ENCODE data around the gene GRAMD1B. TPM values are rescaled to one million over a fixed set of nuclear protein-coding genes. Genes with fewer than 3 reads are reported as not detected.

GRAMD1B gene
- total and polyA plus RNA-seq, 2 donors from 2014 or later: 4.4 to 18.2 TPM

DNA sequence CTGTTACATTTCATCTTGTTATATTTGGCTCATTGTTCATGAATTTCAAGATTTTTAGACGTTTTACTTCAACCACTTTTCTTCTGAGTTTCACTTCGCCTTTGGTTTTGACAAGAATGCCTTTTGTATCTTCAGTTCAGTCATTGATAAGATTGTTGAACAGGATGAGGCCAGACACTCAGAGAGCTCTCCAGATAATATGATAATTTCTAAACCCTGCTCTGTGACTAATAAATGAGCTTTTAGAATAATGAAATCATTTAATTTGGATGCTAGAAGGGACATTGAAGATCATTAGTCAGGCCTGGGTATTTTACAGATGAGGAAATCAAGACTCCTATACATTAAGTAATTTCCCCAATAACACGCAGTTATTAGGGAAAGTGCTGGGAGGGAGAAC is 37.2 kb upstream of the GRAMD1B start:
- no peaks in the 10 kb centered on the region for H3K36me3 ChIP-seq (ENCODE audit: control insufficient read depth in 2 of 3, insufficient read depth in 3 of 3, low read length in 3 of 3)
- H3K27ac ChIP-seq (ENCODE audit: low read depth in 2 of 2, low read length in 2 of 2): no peak overlapping the region
- no peak overlapping the region for H3K4me3 ChIP-seq (ENCODE audit: low read length in 3 of 3)
- FAIRE-seq: no peak
- H3K4me1 ChIP-seq (ENCODE audit: control insufficient read depth in 2 of 3, insufficient read depth in 2 of 3, low read depth in 1 of 3, low read length in 3 of 3): no peaks in the 10 kb centered on the region
- intact Hi-C loops (cut with DNase I): no loop called here
- no peak for DNase-seq
- TF ChIP-seq, protein P1, sequence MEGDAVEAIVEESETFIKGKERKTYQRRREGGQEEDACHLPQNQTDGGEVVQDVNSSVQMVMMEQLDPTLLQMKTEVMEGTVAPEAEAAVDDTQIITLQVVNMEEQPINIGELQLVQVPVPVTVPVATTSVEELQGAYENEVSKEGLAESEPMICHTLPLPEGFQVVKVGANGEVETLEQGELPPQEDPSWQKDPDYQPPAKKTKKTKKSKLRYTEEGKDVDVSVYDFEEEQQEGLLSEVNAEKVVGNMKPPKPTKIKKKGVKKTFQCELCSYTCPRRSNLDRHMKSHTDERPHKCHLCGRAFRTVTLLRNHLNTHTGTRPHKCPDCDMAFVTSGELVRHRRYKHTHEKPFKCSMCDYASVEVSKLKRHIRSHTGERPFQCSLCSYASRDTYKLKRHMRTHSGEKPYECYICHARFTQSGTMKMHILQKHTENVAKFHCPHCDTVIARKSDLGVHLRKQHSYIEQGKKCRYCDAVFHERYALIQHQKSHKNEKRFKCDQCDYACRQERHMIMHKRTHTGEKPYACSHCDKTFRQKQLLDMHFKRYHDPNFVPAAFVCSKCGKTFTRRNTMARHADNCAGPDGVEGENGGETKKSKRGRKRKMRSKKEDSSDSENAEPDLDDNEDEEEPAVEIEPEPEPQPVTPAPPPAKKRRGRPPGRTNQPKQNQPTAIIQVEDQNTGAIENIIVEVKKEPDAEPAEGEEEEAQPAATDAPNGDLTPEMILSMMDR (IDR thresholded peaks at IDR 0.05; ENCODE audit: borderline replicate concordance, extremely low read depth, insufficient read depth): no peak
- no peaks in the 10 kb centered on the region for H3K9me3 ChIP-seq (ENCODE audit: control insufficient read depth in 2 of 3, insufficient read depth in 1 of 3, low read length in 3 of 3)
- H3K27me3 ChIP-seq (ENCODE audit: control insufficient read depth, insufficient read depth, low read length): no peaks in the 10 kb centered on the region
- no peak overlapping the region for H3K9ac ChIP-seq (ENCODE audit: low read length in 3 of 3)

DNA sequence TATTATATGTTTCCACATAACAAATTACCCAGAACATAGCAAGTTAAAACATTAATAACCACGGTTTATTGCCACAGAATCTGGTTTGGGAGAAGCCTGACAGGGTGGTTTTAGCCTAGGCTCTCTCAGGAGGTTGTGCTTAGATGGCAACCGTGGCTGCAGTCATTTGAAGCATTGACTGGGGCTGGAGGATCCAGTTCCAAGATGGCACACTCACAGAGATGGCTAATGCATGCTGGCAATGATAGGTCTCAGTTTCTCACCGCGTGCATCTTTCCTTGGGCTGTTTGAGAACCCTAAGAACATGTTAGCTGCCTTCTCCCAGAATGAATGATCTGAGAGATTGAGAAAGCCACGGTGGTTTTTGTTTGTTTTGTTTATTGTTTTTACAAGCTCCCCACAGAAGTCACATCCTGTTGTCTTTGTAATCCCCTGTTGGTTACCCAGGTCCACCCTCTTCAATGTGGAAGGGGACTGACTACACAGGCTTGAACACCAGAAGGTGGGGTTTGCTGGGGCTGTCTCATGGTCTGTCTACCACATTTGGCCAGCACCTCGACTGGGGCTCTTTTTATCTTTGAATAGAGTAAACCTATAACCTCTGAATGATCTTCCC is 36.6 kb upstream of the GRAMD1B start:
- TF ChIP-seq, protein P1 (IDR thresholded peaks at IDR 0.05; ENCODE audit: borderline replicate concordance, extremely low read depth, insufficient read depth): no peak
- Histone ChIP-seq H3K9ac (ENCODE audit: low read length in 3 of 3) (no peak overlapping the region), H3K27ac (ENCODE audit: low read depth in 2 of 2, low read length in 2 of 2) (no peak overlapping the region), H3K9me3 (ENCODE audit: control insufficient read depth in 2 of 3, insufficient read depth in 1 of 3, low read length in 3 of 3) (no peaks in the 10 kb centered on the region), H3K36me3 (ENCODE audit: control insufficient read depth in 2 of 3, insufficient read depth in 3 of 3, low read length in 3 of 3) (no peaks in the 10 kb centered on the region), H3K4me1 (ENCODE audit: control insufficient read depth in 2 of 3, insufficient read depth in 2 of 3, low read depth in 1 of 3, low read length in 3 of 3) (no peaks in the 10 kb centered on the region), H3K4me3 (ENCODE audit: low read length in 3 of 3) (no peak overlapping the region), H3K27me3 (ENCODE audit: control insufficient read depth, insufficient read depth, low read length) (no peaks in the 10 kb centered on the region)
- FAIRE-seq (no peak), DNase-seq (no peak)
- intact Hi-C loops (cut with DNase I): no loop called here

DNA sequence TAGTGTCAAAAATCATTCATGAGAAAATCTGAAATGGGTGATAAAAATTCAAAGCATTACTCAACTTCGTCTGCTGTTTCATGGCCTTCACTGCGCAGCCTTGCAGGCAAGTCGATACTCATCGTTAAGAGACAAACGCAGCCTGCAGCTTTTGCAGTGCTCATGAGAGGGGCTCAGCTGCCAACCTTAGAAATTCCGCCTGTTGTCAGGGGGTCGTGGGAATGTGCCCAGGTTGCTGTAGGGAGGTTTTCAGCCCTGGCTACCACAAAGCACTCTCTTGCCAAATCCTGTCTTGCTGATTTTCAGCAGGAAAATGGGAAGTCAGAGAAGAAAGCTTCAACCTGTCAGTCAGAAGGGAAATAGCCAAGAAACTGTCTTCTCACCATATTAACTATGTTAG is 25.4 kb upstream of the GRAMD1B start:
- TF ChIP-seq, protein P1 (IDR thresholded peaks at IDR 0.05; ENCODE audit: borderline replicate concordance, extremely low read depth, insufficient read depth): no peak
- no peaks in the 10 kb centered on the region for H3K36me3 ChIP-seq (ENCODE audit: control insufficient read depth in 2 of 3, insufficient read depth in 3 of 3, low read length in 3 of 3)
- H3K27me3 ChIP-seq (ENCODE audit: control insufficient read depth, insufficient read depth, low read length): no peaks in the 10 kb centered on the region
- H3K4me3 ChIP-seq (ENCODE audit: low read length in 3 of 3): no peak overlapping the region
- DNase-seq (no peak), FAIRE-seq (no peak)
- no peaks in the 10 kb centered on the region for H3K9me3 ChIP-seq (ENCODE audit: control insufficient read depth in 2 of 3, insufficient read depth in 1 of 3, low read length in 3 of 3)
- intact Hi-C loops (cut with DNase I): loop anchor here (10.0 kb wide), 1 partner anchor 70 kb away; no protein-coding TSS in a partner anchor
- H3K27ac ChIP-seq (ENCODE audit: low read depth in 2 of 2, low read length in 2 of 2): no peak overlapping the region
- peaks cover 0 to 3% (median 0%) of the 10 kb centered on the region in 3 donors for H3K4me1 ChIP-seq (ENCODE audit: control insufficient read depth in 2 of 3, insufficient read depth in 2 of 3, low read depth in 1 of 3, low read length in 3 of 3)
- H3K9ac ChIP-seq (ENCODE audit: low read length in 3 of 3): no peak overlapping the region

Measured in kidney (tissue), 14 donors.